Neuronal stem cell (in vitro differentiated cells): ENCODE results near the gene KRTAP10-7.
"Not testable (repeated sequence)": the region's sequence is repeated elsewhere in the genome, so short reads cannot be mapped to it uniquely, and the experiment has no call there.

ENCODE experiments used
- DNase-seq: peaks from one replicate; pipeline ENCODE4 v3.0.0-alpha.2; 2013; ENCODE audit warnings: low spot score
- H2AFZ ChIP-seq: one replicate; pipeline ENCODE4 v1.6.1; 2013; ENCODE audit warnings: mild to moderate bottlenecking, low read length, inconsistent platforms
- H2AK5ac ChIP-seq: 2 replicates; pipeline ENCODE4 v1.6.1; 2013; ENCODE audit warnings: low read depth, mild to moderate bottlenecking, inconsistent platforms, low read length, moderate library complexity, mixed read lengths
- H2BK120ac ChIP-seq: 2 replicates; pipeline ENCODE4 v1.6.1; 2013; ENCODE audit warnings: low read depth, mild to moderate bottlenecking, inconsistent platforms, low read length, moderate library complexity, mixed read lengths
- H2BK12ac ChIP-seq: one replicate; pipeline ENCODE4 v1.6.1; 2013; ENCODE audit warnings: low read length, inconsistent platforms
- H2BK15ac ChIP-seq: 2 replicates; pipeline ENCODE4 v1.6.1; 2013; ENCODE audit warnings: mild to moderate bottlenecking, low read length, inconsistent platforms, mixed read lengths
- H2BK5ac ChIP-seq: one replicate; pipeline ENCODE4 v1.6.1; 2013; ENCODE audit warnings: inconsistent platforms, mild to moderate bottlenecking, low read length, moderate library complexity
- H3K14ac ChIP-seq: one replicate; pipeline ENCODE4 v1.6.1; 2013; ENCODE audit warnings: low read length, inconsistent platforms
- H3K18ac ChIP-seq: 2 replicates; pipeline ENCODE4 v1.6.1; 2013; ENCODE audit warnings: low read length, inconsistent platforms
- H3K23ac ChIP-seq: 2 replicates; pipeline ENCODE4 v1.6.1; 2013; ENCODE audit warnings: low read depth, mild to moderate bottlenecking, mixed read lengths, low read length, inconsistent platforms; ENCODE audit not compliant: poor library complexity
- H3K27ac ChIP-seq: replicated peaks from 3 replicates; pipeline ENCODE4 v1.5.1; 2013; ENCODE audit warnings: low read length, inconsistent platforms
- H3K27me3 ChIP-seq, 3 experiments: 2 replicates each; pipeline ENCODE4 v1.6.1; 2013; ENCODE audit warnings: low read length in 3 of 3, mild to moderate bottlenecking in 2 of 3, inconsistent platforms in 1 of 3, low read depth in 1 of 3, mixed read lengths in 1 of 3, moderate library complexity in 1 of 3; ENCODE audit not compliant: control insufficient read depth in 3 of 3, insufficient read depth in 3 of 3
- H3K36me3 ChIP-seq, 2 donors: replicated peaks in 1 of 2; 2 replicates each; pipeline ENCODE4 v1.6.1; 2013; ENCODE audit warnings: low read length in 2 of 2; ENCODE audit not compliant: control insufficient read depth in 2 of 2, insufficient read depth in 2 of 2
- H3K4ac ChIP-seq: 2 replicates; pipeline ENCODE4 v1.6.1; 2013; ENCODE audit warnings: inconsistent platforms, mild to moderate bottlenecking, low read length, moderate library complexity
- H3K4me1 ChIP-seq, 2 donors: 1 replicate in 1 of 2; 2 replicates in 1 of 2; pipeline ENCODE4 v1.6.1; 2013; ENCODE audit warnings: low read length in 2 of 2, low read depth in 1 of 2; ENCODE audit not compliant: control insufficient read depth in 2 of 2, insufficient read depth in 1 of 2
- H3K4me2 ChIP-seq: one replicate; pipeline ENCODE4 v1.6.1; 2013; ENCODE audit warnings: mild to moderate bottlenecking, low read length, inconsistent platforms; ENCODE audit not compliant: insufficient read depth, poor library complexity, severe bottlenecking
- H3K4me3 ChIP-seq, 2 donors: 2 replicates each; pipeline ENCODE4 v1.5.1; 2013; ENCODE audit warnings: low read length in 2 of 2, mild to moderate bottlenecking in 2 of 2, inconsistent platforms in 1 of 2, moderate library complexity in 1 of 2
- H3K79me1 ChIP-seq: one replicate; pipeline ENCODE4 v1.6.1; 2013; ENCODE audit warnings: low read depth, mild to moderate bottlenecking, inconsistent platforms, low read length, moderate library complexity
- H3K9ac ChIP-seq: one replicate; pipeline ENCODE4 v1.6.1; 2013; ENCODE audit warnings: mild to moderate bottlenecking, low read depth, low read length, inconsistent platforms; ENCODE audit not compliant: poor library complexity
- H3K9me3 ChIP-seq, 2 donors: replicated peaks in 1 of 2; 2 replicates each; pipeline versions ENCODE3 to v1.6.1; 2013; ENCODE audit warnings: low read length in 2 of 2, mild to moderate bottlenecking in 2 of 2, inconsistent platforms in 1 of 2, low read depth in 1 of 2, mixed read lengths in 1 of 2, moderate library complexity in 1 of 2; ENCODE audit not compliant: control insufficient read depth in 2 of 2, insufficient read depth in 1 of 2
- H4K8ac ChIP-seq: one replicate; pipeline ENCODE4 v1.6.1; 2013; ENCODE audit warnings: low read depth, mild to moderate bottlenecking, inconsistent platforms, low read length, moderate library complexity
- H4K91ac ChIP-seq: one replicate; pipeline ENCODE4 v1.6.1; 2013; ENCODE audit warnings: low read length, low read depth, mild to moderate bottlenecking, inconsistent platforms; ENCODE audit not compliant: poor library complexity
- WGBS, 2 donors: extraction: QIAGEN DNeasy Blood & Tissue Kit; methylation state at CpG; one replicate each; pipeline ENCODE4 v1.1.7; 2013; ENCODE audit warnings: missing lambda C conversion rate in 2 of 2, mixed read lengths in 1 of 2; ENCODE audit not compliant: insufficient read length in 2 of 2, insufficient replicate concordance in 1 of 2; ENCODE audit errors: extremely low coverage in 2 of 2; 5-methylcytosine and 5-hydroxymethylcytosine counted together

Gene KRTAP10-7

DNA sequence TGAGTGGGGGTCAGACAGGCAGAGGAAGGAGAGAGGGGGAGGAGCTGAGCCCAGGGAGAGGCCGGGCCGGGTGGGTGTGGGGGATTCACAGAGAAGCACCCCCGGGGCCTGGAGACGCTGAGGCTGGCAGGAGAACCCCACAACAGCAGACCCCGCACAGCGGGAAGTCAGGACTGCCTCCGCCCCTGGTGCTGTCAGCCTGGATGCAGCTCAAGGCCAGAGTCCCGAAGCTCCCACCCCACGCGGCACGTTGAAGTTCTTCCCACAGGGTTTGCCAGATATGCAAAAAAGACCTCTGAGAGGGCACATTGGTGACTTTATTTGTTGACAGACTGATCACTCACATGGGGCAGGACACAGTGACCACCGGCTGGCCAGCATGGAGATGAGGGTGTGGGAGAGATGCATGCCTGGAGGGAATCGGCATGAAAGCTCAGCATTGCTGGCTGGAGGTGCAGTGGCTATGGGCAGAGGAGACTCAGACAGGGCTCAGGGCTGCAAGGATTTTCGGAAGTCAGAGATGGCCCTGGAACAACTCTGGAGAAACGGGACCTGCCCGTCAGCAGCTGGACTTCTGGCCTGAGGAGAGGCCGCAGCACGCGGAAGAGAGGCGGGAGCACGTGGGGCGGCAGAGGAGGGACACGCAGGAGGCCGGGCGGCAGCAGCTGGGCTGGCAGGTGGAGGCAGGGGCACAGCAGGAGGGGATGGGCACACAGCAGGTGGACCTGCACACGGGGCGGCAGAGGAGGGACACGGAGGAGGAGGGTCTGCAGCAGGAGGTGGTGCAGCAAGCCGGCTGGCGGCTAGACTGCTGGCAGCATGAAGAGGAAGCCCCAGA, 42.7 kb upstream of the KRTAP10-7 start:
- Histone ChIP-seq H3K23ac (no peak overlapping the region), H2BK12ac (peak overlapping the region; percentile 88), H4K91ac (no peak overlapping the region), H3K27me3 (no peaks in the 10 kb centered on the region), H3K4me2 (no peak overlapping the region), H2BK15ac (peak overlapping the region; percentile 6), H3K4ac (peak overlapping the region; percentile 68), H3K4me1 (peaks cover 2 to 5% of the 10 kb centered on the region in 2 donors), H3K14ac (peak overlapping the region; percentile 92), H4K8ac (peak overlapping the region; percentile 79), H3K9me3 (no peaks in the 10 kb centered on the region), H2AFZ (no peak overlapping the region), H2BK120ac (peak overlapping the region; percentile 54), H3K18ac (peak overlapping the region; percentile 90), H2BK5ac (no peak overlapping the region), H3K9ac (peak overlapping the region; percentile 67), H3K36me3 (no peaks in the 10 kb centered on the region), H2AK5ac (peak overlapping the region; percentile 49), H3K27ac (no peak overlapping the region), H3K79me1 (no peaks in the 10 kb centered on the region), H3K4me3 (no peak overlapping the region)
- WGBS, 2 donors: no CpG with 5 or more reads among the region's 30 CpGs
- DNase-seq: no peak

DNA sequence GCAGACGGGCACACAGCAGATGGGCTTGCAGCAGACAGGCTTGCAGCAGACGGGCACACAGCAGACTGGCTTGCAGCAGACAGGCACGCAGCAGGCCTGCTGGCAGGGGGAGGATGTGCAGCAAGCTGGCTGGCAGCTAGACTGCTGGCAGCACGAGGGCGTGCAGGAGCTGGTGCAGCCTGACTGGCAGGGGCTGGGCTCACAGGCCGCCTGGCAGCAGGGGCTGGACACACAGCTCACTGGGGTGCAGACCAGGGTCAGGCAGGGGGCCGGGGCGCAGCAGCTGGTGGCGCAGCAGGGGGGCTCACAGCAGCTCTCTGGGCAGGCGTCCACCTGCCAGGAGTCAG, 42.1 kb upstream of the KRTAP10-7 start:
- H3K79me1 ChIP-seq, H3K23ac ChIP-seq, H3K36me3 ChIP-seq, H2AFZ ChIP-seq, DNase-seq, H2BK120ac ChIP-seq, H3K4ac ChIP-seq, H3K4me2 ChIP-seq, H3K27ac ChIP-seq, H3K27me3 ChIP-seq, H3K4me3 ChIP-seq, H2BK5ac ChIP-seq, H3K4me1 ChIP-seq, H3K9me3 ChIP-seq, H4K91ac ChIP-seq: not testable (repeated sequence)
- peak overlapping the region; percentile 92 for H3K14ac ChIP-seq
- H3K9ac ChIP-seq: peak overlapping the region; percentile 60
- peak overlapping the region; percentile 6 for H2BK15ac ChIP-seq
- H4K8ac ChIP-seq: peak overlapping the region; percentile 79
- WGBS, 2 donors: no CpG with 5 or more reads among the region's 10 CpGs
- H2AK5ac ChIP-seq: peak overlapping the region; percentile 49
- peak overlapping the region; percentile 88 for H2BK12ac ChIP-seq
- H3K18ac ChIP-seq: peak overlapping the region; percentile 90

DNA sequence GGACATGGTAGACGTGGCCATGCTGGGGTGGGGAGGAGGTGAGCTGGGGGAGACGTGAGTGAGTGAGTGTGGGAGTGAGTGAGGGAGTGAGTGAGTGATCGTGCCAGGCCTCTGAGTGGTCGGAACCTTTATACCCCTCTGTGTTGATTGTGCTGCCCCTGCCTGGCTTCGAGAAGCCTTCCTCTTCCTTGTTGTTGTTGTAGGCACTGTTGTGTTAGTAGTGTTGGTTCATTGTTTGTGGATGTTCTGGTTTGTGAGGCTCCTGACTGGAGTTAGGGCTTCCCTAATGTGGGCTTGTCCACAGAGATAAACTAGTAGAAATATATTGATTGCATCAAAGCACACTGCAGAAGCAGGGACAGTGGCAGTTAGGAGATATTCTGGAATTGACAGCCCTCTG, 41.7 kb upstream of the KRTAP10-7 start, which contains the start of gene KRTAP10-3:
KRTAP10-3 (minus strand) TSS at position 101 of the 400 bp plus-strand sequence; CDS start at position 21, 80 bp downstream.
- no CpG with 5 or more reads among the region's 5 CpGs for WGBS, 2 donors

GRCh38 chr21:44564099-44564498, 36.3 kb upstream of the KRTAP10-7 start:
- H2BK15ac ChIP-seq: no peak overlapping the region
- H3K18ac ChIP-seq: no peak overlapping the region
- no peak overlapping the region for H3K9ac ChIP-seq
- H3K4ac ChIP-seq: no peak overlapping the region
- no peak overlapping the region for H3K23ac ChIP-seq
- WGBS, 2 donors: no CpG with 5 or more reads among the region's 1 CpG
- no peak overlapping the region for H3K4me3 ChIP-seq
- no peaks in the 10 kb centered on the region for H3K79me1 ChIP-seq
- DNase-seq: no peak
- H3K9me3 ChIP-seq: no peaks in the 10 kb centered on the region
- no peaks in the 10 kb centered on the region for H3K36me3 ChIP-seq
- no peak overlapping the region for H3K27ac ChIP-seq
- H4K8ac ChIP-seq: no peak overlapping the region
- H2AK5ac ChIP-seq: no peak overlapping the region
- H2BK120ac ChIP-seq: no peak overlapping the region
- no peak overlapping the region for H3K4me2 ChIP-seq
- H2BK12ac ChIP-seq: no peak overlapping the region
- H2AFZ ChIP-seq: no peak overlapping the region
- H4K91ac ChIP-seq: no peak overlapping the region
- no peaks in the 10 kb centered on the region for H3K27me3 ChIP-seq
- H2BK5ac ChIP-seq: no peak overlapping the region
- H3K4me1 ChIP-seq: no peaks in the 10 kb centered on the region
- H3K14ac ChIP-seq: no peak overlapping the region

More for the DNA sequence above, 41.7 kb upstream of the KRTAP10-7 start, which contains the start of gene KRTAP10-3:
- H3K36me3 ChIP-seq: no peaks in the 10 kb centered on the region
- H3K4ac ChIP-seq: peak within 1 kb of the TSS; percentile 68
- H3K27me3 ChIP-seq: no peaks in the 10 kb centered on the region
- peak within 1 kb of the TSS; percentile 28 for H2BK15ac ChIP-seq
- no peak within 1 kb of the TSS for H3K27ac ChIP-seq
- peaks cover 2 to 5% of the 10 kb centered on the region in 2 donors for H3K4me1 ChIP-seq
- H2AK5ac ChIP-seq: peak within 1 kb of the TSS; percentile 49
- H3K4me2 ChIP-seq: no peak within 1 kb of the TSS
- no peak within 1 kb of the TSS for H2AFZ ChIP-seq
- peak within 1 kb of the TSS; percentile 79 for H4K8ac ChIP-seq
- H2BK12ac ChIP-seq: peak within 1 kb of the TSS; percentile 88
- H3K23ac ChIP-seq: no peak within 1 kb of the TSS
- peak within 1 kb of the TSS; percentile 90 for H3K18ac ChIP-seq
- no peaks in the 10 kb centered on the region for H3K9me3 ChIP-seq
- peak within 1 kb of the TSS; percentile 67 for H3K9ac ChIP-seq
- DNase-seq: no peak
- no peak within 1 kb of the TSS for H2BK5ac ChIP-seq
- no peak within 1 kb of the TSS for H4K91ac ChIP-seq
- H2BK120ac ChIP-seq: peak within 1 kb of the TSS; percentile 54
- H3K4me3 ChIP-seq: no peak within 1 kb of the TSS
- H3K14ac ChIP-seq: peak within 1 kb of the TSS; percentile 92
- no peaks in the 10 kb centered on the region for H3K79me1 ChIP-seq
